Activated CD4-positive, alpha-beta T cell treated with anti-CD3 and anti-CD28 coated beads, Interleukin-2, Interleukin-4, amounts not matched to agents 100 ng/mL and 50 ng/mL, durations not matched to agents 16 hours and 8 hours (primary cell): Measurements from ENCODE around the gene CCDC9.
"Not testable (repeated sequence)": the region's sequence is repeated elsewhere in the genome, so short reads cannot be mapped to it uniquely, and the experiment has no call there.

Experiments
- DNase-seq: peaks from one replicate; pipeline ENCODE4 v3.0.0-alpha.2; 2020; ENCODE audit warnings: low spot score

The CCDC9 gene

GRCh38 chr19:47261946-47262793 lies 5.8 kb downstream of the CCDC9 start:
- DNase-seq: not testable (repeated sequence)

DNA sequence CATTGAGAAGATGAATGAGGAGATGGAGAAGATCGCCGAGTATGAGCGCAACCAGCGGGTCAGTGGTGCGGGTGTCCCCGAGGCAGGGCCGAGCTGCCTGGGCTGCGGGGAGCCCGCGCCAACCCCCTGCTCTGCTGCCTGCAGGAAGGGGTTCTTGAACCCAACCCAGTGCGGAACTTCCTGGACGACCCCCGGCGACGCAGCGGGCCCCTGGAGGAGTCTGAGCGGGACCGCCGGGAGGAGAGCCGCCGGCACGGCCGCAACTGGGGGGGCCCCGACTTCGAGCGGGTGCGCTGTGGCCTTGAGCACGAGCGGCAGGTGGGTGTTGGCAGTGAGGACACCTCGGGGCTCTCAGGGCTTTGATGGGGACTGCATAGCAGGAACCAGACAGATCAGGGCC lies 8.3 kb downstream of the CCDC9 start:
- DNase-seq: no peak

GRCh38 chr19:47266401-47266941 lies 10.1 kb downstream of the CCDC9 start:
- no peak for DNase-seq

DNA sequence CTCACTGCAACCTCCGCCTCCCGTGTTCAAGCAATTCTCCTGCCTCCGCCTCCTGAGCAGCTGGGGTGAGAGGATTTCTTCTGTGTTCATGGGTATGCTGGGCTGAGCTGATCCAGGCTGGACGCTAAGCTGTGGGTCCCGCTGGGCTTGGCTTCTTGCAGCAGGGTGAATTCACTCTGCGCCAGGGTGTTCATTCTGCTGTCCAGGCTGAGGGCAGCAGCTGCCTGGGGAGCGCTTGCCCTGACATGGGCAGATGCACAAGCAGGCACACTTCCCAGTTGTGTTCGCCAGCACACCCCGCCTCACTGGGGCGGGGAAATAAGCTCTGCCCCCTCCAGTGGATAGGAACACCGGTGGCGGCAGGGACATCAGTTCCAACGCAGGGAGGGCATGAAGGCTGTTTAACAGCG lies 11.0 kb downstream of the CCDC9 start:
- no peak for DNase-seq

GRCh38 chr19:47268028-47268427 lies 11.7 kb downstream of the CCDC9 start:
- DNase-seq: no peak

DNA sequence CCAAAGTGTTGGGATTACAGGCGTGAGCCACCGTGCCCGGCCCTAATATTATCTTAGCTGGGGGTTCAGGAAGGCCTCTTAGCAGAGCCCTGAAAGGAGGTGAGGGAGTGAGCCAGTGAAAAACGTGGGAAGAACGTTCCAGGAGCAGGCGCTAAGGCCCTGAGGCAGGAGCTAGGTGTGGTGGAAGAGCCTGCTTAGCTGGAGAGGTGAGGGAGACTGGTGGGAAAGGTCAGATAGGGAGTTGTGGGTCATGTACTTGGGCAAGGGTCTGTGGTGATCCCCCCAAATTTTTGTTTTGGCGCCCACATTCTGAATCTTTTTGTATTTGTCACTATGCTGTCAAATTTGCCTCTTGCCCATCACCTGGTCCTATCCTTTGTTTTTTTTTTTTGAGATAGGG lies 13.3 kb downstream of the CCDC9 start:
- DNase-seq: no peak

DNA sequence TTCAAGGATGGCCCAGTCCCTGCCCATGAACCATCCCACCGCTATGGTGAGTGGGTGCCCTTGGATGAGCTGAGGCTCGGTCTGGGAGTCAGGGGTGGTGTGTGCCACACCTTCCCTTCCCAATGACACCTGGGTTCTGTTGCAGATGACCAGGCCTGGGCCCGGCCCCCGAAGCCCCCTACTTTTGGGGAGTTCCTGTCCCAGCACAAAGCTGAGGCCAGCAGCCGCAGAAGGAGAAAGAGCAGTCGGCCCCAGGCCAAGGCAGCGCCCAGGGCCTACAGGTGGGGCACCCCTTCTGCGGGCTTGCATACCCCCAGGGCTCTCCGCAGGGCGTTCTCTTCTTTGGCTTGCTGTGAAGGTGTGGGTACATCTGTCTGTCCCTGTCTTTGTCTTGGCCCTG lies 14.1 kb downstream of the CCDC9 start:
- DNase-seq: no peak

DNA sequence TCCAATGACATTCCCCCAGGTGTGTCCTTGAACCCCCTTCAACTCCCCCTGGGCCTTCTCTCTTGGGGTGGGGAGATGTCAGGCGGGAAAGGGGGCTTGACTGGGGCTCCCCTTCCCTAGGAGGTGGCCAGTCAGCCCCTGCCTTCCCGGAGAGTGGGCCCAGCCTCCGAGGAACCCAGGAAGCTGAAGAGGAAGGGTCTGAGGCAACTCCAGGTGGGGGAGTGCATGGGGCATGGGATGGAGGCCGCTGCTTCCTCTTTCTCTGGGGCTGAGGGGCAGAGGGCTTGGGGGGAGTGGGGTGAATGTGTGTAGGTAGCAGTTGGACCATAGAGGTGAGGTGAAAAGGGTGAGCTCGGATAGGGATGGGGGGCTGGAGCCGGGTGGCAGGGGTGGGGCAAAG lies 15.6 kb downstream of the CCDC9 start:
- DNase-seq: no peak

DNA sequence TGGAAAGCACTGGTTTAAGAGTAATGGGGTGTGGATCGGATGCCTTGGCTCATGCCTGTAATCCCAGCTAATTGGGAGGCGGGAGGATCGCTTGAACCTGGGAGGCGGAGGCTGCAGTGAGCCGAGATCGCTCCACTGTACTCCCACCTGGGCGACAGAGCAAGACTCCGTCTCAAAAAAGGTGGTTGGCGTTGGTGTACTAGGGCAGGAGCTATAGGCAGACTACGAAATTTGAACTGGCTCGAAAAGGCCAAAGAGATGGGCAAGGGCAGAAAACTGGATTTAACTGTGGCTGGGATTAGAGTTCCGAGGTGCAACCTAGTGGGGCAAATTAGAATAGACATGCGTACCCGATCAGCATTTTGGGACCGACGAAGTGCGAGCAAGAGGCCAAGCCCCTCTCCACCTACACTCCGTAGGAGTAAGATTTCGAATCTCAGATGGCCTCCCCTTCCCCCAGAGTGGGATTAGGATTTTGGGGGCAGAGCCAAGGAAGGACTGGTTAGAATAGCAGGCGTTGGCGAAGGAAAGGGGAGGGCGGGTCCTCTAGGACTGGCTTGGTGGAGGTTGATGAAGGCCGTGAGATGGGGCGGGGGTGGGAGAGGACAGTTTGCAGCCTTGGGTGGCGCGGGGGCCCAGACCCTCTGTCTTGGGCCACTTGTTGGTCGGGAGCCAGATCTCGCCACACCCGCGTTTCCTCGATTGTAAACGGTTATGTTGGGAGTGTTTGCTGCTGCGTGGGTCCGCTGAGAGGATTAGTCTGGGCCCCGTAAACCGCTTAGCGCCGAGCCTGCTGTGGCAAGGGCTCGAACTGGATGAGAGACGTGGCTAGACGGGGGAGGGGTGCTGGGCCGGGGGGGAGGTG lies 16.4 kb downstream of the CCDC9 start:
- no peak for DNase-seq

- peak; percentile 89 for DNase-seq
Measured at GRCh38 chr19:47273313-47274070, 17.2 kb downstream of the CCDC9 start.

DNA sequence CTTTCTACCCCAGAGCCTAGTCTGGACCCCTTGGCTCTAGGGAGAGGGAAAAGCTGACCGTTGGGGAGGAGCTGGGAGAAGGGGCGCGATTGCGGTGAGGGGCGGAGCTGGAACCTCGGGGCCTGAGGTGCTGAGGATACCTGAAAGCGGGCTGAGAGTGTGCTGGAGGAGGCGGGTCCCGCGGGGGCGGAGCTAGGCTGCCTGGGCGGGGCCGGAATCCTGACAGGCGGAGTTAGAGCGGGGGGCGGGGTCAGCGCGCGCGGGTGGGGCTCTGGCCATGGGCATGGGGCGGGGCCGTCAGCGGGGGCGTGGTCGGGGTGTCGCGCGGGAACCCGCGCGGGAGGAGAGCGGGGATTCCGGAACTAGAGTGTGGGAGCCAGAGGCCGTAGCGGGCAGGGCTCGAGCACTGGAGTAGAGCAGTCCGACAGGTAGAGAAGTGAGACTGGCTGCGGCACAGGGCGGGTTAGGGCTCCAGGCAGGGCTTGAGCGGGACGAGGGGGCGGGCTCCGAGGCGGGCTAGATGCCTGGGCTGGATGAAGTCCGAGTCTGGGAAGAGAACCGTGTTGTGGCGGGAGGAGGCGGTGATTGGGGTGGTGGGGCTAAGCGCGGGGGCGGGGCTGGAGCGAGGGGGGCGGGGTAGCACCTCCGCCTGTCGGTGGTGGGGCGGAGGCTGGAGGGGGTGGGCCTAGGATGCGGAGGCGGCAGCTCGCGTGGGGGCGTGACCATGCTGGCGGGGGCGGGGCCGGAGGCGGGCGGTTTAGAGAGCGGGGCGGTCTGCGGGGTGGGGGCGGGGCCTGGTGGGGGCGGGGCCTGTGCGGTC lies 18.0 kb downstream of the CCDC9 start, which contains the start of gene INAFM1:
TSS of gene INAFM1 (plus strand) at position 815 of the 820 bp plus-strand sequence. CDS start 35 bp downstream, outside the sequence.
- peak; percentile 99 for DNase-seq

- no peak for DNase-seq
Measured at GRCh38 chr19:47274891-47275761, 18.8 kb downstream of the CCDC9 start.

DNA sequence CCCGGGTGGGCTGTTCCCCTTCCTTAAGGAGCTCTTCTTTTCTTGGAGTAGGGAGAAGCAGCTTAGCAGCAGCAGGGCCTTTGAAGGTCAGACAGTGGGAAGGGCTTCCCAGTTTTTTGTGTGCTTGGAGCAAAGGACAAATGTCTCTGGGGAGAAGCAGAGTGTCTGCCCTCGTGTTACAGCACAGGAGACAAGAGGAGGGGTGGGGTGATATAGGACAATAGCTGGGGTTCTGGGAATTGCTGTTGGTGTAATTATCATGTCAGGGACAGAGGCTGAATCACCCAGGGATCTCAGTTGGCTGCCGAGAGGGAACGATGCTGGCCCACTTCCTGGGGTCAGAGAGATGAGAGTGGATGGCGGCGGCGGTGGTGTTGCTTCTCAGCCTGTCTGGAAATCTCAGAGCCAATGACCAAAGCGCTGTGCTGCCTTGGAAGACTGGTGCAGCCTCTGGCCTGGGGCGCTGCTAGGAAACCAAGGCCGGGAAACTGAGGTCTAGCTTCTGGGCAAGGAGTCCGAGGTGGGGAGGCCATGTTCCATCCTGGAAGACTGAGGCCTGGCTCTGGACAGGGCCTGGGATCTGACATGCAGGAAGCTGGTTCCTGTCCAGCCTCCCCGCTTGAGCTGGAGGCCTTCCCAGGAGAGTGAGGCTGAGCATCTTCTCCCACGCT lies 19.6 kb downstream of the CCDC9 start:
- no peak for DNase-seq

DNA sequence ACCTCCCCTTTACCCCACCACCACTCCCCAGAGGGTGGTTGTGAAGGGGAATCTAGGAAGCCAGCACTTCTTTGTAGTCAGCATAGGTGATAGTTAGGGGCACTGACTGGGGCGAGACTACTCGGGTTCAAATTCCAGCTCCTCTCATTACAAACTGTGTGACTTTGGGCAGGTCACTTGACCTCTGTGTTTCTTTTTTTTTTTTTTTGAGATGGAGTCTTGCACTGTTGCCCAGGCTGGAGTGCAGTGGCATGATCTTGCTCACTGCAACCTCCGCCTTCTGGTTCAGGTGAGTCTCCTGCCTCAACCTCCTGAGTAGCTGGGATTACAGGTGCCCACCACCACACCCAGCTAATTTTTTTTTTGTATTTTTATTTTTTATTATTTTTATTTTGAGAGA lies 20.2 kb downstream of the CCDC9 start:
- not testable (repeated sequence) for DNase-seq

DNA sequence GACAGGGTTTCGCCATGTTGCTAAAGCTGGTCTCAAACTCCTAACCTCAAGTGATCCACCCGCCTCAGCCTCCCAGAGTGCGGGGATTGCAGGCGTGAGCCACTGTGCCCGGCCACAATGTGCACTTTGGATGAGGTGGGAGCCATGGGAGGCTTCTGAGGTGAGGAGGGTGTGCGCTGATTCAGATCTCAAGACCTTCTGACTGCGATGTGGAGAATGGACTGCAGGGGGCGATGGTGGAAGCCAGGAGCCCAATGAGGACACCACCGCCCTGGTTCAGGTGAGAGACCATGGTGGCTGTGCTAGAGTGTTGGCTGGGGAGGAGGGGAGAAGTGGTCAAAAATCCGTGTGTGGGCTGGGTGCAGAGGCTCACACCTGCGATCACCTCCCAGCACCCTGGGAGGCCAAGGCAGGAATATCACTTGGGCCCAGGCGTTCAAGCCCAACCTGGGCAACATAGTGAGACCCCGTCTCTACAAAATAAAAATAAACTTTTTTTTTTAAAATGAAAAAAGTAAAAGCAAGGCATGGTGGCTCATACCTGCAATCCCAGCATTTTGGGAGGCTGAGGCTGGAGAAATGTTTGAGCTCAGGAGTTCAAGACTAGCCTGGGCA lies 24.0 kb downstream of the CCDC9 start:
- peak; percentile 66 for DNase-seq

DNA sequence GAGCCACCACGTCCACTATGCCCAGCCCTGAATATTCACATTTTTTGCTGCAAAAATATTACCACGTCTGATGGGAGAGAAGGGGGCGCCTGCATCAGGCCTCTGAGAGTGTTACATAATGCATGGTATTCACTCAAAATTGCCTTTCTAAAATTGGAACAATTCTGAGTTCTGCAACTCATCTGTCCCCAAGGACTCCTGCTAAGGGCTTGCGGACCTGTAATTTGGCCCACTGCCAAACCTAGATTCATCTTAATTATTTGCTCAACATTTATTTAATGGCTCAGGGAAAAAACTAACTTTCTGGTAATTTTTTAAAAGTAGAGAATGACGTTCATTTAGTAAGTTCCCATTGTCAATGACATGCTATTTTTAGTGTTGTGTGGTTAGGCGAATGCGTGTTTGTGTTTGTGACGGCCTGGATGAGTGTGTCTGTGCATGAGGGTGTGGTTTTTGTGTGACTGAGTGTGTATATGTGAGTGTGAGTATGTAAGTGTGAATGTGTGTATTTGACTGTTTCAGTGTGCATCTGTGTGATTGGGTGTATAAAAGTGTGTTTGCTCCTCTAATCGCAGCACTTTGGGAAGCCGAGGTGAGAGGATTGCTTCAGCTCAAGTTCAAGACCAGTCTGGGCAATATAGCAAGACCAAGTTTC lies 27.2 kb downstream of the CCDC9 start:
- DNase-seq: no peak

- peak; percentile 78 for DNase-seq
Measured at GRCh38 chr19:47284324-47284899, 28.1 kb downstream of the CCDC9 start.

- DNase-seq: peak; percentile 90
Measured at GRCh38 chr19:47296036-47296435, 39.7 kb downstream of the CCDC9 start.
